Suppressor macrophage treated with lipopolysaccharide for 1 hour (primary cell): ENCODE measurements around the gene BTC.
"Not testable (repeated sequence)": the region's sequence is repeated elsewhere in the genome, so short reads cannot be mapped to it uniquely, and the experiment has no call there.

Experiments
- DNase-seq, 3 donors: peaks; one replicate each; pipeline ENCODE4 v3.0.0-alpha.2; 2020 to 2022

The BTC gene

GRCh38 chr4:74757136-74757535 lies 37.2 kb downstream of the BTC start:
- no peak for DNase-seq

- no peak for DNase-seq
These were observed 38.8 kb downstream of the BTC start for GRCh38 chr4:74755486-74755885.

- no peak for DNase-seq
These were observed 40.1 kb downstream of the BTC start for GRCh38 chr4:74754218-74754617.

- DNase-seq: no peak
These were observed 41.5 kb downstream of the BTC start for GRCh38 chr4:74752798-74753197.

DNA sequence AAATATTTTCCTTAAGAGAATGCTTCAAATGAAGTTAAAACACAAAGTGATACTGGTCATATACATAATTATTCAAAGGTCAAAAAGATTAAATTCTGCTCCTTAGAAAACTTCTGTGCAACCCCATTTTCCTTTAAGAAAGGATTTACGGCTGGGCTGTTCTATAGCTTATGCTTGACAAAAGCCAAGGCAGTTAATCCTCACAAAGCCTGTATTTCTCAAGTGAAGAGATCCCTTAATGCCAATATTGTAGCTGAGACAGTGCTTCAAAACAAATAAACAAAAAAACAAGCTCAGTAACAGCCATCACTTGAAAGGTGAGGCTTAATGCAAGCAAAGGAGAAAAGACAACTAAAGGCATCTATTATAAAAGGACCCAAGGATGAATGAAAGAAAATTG lies 42.5 kb downstream of the BTC start:
- DNase-seq: no peak

GRCh38 chr4:74751247-74751646 lies 43.1 kb downstream of the BTC start:
- no peak for DNase-seq

DNA sequence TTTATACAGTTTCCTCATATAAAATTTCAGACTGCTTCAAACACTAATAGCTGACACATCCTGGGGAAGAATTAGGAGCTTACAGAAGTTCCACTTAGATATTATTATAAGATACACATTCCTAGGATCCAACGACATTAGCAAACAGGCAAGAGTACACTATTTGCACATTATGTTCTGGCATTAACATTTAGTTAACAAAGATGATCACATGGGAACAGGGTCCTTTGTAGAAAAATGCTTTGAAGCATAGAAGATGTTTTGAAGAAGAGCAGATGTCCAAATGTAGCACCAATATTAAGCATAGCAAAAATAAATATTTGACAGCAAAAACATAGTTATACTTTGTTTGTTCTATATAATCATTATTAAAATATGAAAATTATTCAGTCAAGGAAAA lies 52.1 kb downstream of the BTC start:
- no peak for DNase-seq

DNA sequence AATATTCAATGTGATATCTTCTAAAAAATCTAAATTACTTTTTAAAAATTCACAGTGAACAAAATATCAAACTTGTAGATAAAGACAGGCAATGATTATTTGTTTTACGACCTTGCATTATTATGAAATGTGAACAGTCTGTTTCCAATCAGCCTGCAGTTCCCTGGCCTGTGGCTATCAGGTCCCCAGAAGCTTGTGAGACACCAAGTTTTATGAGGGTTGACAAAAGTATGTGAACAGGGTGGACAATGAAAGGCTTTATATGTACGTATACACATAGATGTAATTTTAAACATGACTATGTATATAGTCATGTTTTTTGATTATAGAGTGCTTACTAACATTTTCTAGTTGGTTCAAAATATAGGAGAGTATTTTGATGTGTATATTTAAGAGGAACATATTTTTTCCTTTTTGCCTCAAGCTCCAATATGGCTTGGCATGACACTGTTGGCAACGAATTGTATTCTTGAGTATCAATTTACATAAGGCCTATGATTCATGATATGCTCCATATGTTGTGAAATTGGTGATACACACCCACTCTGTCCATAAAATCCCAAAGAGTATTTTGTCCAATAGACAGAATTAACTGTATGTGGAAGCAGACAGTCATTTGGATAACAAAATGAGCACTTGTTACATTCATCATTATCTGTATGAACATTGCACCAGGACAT lies 55.7 kb downstream of the BTC start:
- no peak for DNase-seq

GRCh38 chr4:74734995-74735394 lies 59.3 kb downstream of the BTC start:
- DNase-seq: no peak

DNA sequence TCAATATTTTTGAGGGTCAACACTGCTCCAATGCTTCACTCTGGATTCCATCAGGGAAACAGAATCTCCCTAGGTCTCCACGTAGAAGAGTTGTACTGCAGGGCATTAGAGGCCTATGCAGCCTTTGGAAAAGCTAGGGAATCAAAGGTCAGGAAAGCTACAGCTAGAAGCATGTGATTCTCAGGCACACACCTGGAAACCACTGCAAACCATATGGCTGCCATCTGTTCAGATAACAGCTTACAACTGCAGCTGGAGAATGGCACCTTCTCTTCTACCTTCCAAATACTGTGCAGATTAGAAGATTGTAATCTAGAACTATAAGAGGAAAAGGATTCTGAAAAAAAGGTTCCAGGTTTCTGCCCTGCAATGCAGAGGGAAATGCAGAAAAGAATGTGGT lies 60.6 kb downstream of the BTC start:
- DNase-seq: no peak

- no peak for DNase-seq
These were observed 69.3 kb downstream of the BTC start for GRCh38 chr4:74724979-74725378.

DNA sequence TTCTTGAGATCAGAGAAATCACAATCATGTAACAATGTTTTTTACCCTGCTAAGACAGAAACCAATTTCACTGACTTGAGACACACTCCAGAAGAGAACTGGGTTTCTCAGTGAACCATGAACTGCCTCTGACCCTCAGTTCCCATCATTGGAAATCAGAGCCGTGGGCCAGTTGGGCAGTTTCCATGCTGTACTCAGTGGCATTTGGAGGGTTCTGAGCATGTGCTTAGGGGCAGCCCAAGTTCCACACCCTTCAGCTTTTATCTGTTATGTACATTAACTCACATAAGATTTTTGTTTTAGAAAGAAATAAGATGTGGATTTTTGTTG lies 77.9 kb downstream of the BTC start:
- DNase-seq: no peak

DNA sequence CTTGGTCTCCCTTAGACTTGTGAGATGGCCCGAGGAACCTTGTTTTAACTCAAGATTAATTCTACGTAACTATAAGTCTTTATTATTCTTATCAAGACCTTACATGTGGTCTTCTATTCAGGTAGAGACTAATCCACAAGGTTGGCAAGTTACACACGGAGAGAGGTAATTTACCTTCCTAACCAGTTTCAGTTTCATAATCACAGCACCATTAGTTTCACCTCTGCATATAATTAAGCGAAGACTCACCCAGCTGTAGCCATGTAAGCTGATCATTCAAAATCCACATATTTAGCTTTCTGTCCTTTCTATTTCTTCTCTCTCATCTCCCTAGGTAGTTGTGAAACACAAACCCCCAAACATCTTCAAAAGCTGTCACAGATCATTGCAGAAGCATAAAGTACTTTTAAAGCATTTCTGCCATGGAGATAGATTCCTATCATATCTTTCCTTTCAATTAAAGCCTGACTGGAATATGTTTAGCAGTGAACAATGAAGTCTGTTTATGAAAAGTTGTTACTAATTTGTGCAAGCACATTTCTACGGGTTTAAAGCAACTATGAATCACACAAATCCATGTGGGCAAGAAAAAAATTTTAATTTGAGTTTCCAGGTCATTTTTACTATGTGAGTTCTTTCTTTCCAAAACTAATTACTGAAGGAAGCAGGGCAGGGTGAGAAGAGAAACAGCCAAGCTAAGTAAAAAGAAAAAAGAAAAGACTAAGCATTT lies 78.5 kb downstream of the BTC start:
- DNase-seq: no peak

DNA sequence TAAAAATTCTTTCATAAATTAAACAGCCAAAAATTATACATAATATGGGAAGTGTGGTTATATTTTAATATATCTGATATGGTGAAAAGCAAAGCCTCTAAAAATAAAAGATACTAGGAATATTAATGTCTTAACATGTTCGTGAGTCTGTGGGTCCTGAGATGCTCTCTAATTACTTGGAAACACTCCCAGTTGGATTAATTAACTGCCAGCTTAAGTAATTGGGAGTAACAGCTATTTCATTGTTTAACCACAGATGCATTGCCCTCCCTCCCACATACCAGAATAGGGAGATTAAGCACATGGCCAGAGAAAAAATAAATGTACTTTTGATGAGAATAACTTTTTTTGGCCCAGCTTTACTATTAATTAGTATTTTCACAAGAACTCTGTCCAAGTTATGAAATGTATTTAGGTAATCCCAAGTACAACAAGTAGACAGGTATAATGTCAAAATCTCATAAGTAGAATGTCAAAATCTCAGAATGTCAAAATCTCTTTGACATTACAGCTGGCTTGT lies 79.7 kb downstream of the BTC start:
- DNase-seq: no peak

DNA sequence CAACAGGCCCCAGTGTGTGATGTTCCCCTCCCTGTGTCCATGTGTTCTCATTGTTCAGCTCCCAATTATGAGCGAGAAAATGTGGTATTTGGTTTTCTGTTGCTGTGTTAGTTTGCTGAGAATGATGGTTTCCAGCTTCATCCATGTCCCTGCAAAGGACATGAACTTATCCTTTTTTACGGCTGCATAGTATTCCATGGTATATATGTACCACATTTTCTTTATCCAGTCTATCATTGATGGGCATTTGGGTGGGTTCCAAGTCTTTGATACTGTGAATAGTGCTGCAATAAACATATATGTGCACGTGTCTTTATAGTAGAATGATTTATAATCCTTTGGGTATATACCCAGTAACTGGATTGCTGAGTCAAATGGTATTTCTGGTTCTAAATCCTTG lies 86.2 kb downstream of the BTC start:
- not testable (repeated sequence) for DNase-seq
